ENCODE data around the gene IRF7.

Gene IRF7

GRCh38 chr11:639332-639955, 23.7 kb upstream of the IRF7 start:
- TF ChIP-seq CTCF (IDR thresholded peaks at IDR 0.05; ENCODE audit: borderline replicate concordance, insufficient read depth, low read depth, low read length) = no peak
- H3K4me3 ChIP-seq (ENCODE audit: low read depth, low read length) = no peak overlapping the region

GRCh38 chr11:638631-639331, 23.0 kb upstream of the IRF7 start:
- H3K4me3 ChIP-seq (ENCODE audit: low read depth, low read length) = no peak overlapping the region
- no peak for TF ChIP-seq CTCF (IDR thresholded peaks at IDR 0.05; ENCODE audit: borderline replicate concordance, insufficient read depth, low read depth, low read length)

- no peak overlapping the region for H3K4me3 ChIP-seq (ENCODE audit: low read depth, low read length)
- TF ChIP-seq CTCF (IDR thresholded peaks at IDR 0.05; ENCODE audit: borderline replicate concordance, insufficient read depth, low read depth, low read length) = no peak
These were observed 22.1 kb upstream of the IRF7 start for GRCh38 chr11:637593-638521.

GRCh38 chr11:637333-637592, 21.5 kb upstream of the IRF7 start:
- no peak overlapping the region for H3K4me3 ChIP-seq (ENCODE audit: low read depth, low read length)
- no peak for TF ChIP-seq CTCF (IDR thresholded peaks at IDR 0.05; ENCODE audit: borderline replicate concordance, insufficient read depth, low read depth, low read length)

GRCh38 chr11:636511-637332, 21.0 kb upstream of the IRF7 start, which contains the start of gene DRD4:
Gene DRD4 (plus strand): TSS chr11:637269. CDS start chr11:637305, 36 bp downstream.
- TF ChIP-seq CTCF (IDR thresholded peaks at IDR 0.05; ENCODE audit: borderline replicate concordance, insufficient read depth, low read depth, low read length) = no peak
- H3K4me3 ChIP-seq (ENCODE audit: low read depth, low read length) = no peak within 1 kb of the TSS

- no peak for TF ChIP-seq CTCF (IDR thresholded peaks at IDR 0.05; ENCODE audit: borderline replicate concordance, insufficient read depth, low read depth, low read length)
- no peak overlapping the region for H3K4me3 ChIP-seq (ENCODE audit: low read depth, low read length)
These were observed 20.3 kb upstream of the IRF7 start for GRCh38 chr11:635945-636510.

Data from GM12875 (cell line).